Measurements from ENCODE around the gene CRYM.
"Not testable (repeated sequence)": the region's sequence is repeated elsewhere in the genome, so short reads cannot be mapped to it uniquely, and the experiment has no call there.

The CRYM gene

GRCh38 chr16:21277045-21277926 lies 804 bp downstream of the CRYM start:
- DNase-seq: no peak

DNA sequence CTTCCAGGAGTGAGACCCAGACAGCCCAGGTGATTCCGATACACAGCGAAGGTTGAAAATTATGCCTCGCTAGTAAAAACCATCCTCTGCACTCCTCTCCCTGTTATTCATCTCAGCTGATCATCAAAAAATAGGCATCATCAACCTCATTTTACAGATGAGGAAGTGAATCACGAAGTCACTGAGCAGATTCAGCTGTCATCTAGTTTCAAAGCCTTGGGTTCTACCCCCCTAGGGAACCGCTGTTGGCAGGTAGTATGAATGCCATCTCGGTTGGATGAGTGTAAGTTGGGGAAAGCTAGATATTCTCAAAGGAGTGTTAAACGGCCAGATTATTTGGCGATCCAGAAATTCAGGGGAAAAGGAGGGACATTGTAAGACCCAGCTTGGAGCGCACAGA lies 2.0 kb downstream of the CRYM start:
- DNase-seq: no peak

DNA sequence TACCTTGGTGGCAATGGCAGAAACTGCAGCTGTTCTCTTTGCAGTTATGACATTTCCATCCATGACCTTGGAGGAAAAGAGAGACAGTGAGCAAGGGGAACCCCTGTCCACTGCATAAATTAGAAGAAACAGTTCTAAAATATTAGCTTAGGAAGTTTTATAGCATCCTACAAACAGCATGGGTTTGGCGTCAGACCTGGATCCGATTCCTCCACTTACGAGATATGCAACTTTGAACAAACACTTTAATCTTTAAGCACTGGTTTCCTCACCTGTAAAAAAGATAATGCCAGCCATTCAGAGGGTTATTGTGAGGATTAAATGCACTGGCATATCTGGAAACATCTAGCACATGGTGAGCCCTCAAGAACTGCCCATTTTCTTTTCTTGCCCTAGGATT lies 2.6 kb downstream of the CRYM start:
- no peak for DNase-seq

DNA sequence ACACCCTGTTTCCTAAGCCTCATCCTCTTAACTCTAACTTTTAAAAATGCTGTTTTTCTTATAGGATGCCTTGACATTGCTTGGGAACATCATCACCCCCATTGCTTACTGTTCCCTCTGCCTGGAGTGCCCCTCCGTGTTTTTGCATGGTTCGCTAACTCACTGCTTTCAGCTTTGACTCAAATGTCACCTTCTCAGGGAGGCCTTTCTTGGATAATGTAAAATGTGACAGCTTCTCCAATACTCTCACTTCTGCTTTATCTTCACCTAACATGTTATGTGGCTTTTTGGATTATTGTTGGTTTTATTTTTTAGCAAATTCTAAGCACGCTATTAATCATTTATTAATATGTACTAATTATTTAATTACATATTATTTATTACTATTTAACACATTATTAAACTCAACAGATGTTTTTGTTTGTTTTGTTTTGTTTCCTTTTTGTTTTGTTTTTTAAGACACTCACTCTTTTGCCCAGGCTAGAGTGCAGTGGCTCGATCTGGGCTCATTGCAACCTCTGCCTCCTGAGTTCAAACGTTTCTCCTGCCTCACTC lies 3.8 kb downstream of the CRYM start:
- no peak for DNase-seq

- not testable (repeated sequence) for DNase-seq
Measured at GRCh38 chr16:21272763-21273162, 5.3 kb downstream of the CRYM start.

DNA sequence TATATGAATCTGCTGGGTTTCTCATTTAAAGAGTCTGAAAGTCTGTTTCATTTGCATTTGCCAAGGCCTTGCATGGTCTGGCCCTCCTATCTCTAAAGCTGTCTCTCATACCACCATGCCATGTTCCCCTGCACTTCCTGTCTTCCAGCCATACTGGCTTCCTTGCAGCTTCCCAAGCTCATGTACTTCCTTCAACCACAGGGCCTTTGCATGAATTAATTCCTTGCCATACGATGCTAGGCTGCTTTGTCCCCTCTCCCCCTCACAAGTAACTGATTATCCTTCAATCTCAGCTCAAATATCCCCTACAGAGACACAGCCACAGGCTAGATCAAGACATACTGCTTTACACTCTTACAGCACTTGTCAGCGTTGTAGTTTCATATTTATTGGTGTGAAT lies 5.8 kb downstream of the CRYM start:
- DNase-seq: no peak

DNA sequence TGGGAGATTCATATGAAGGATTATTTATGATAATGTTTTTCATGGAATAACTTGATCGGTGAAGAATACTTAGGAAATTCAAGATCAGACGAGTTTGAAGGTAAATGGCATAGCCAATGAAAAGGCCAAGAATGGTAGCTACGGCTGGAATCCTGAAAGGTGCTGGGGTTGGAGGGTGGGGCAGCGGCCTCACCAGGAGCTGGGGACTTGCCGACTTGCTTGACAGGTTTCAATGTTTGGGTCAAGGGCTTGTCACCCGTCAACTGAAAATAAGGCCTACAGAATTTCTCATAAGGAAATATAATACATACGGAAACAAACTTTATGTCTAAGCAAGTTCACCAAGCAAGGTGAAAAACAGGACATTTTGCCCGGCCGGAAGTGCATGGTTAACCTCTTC lies 9.9 kb downstream of the CRYM start:
- DNase-seq: no peak

DNA sequence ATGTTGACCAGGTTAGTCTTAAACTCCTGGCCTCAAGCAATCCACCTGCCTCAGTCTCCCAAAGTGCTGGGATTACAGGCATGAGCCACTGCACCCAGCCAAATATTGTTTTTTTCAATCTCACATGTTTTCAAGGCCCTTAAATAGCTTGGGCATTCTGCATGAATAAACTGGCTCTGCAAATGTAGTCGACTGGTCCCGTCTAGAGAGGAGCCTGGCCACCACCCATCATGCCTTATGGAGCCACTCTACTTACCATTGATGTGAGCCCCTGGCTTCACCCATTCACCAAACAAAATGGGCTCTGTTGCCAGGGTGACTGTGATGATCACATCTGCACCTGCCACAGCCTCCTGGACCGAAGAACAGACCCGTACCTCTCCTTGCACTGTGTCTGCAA lies 10.8 kb downstream of the CRYM start:
- DNase-seq: no peak

DNA sequence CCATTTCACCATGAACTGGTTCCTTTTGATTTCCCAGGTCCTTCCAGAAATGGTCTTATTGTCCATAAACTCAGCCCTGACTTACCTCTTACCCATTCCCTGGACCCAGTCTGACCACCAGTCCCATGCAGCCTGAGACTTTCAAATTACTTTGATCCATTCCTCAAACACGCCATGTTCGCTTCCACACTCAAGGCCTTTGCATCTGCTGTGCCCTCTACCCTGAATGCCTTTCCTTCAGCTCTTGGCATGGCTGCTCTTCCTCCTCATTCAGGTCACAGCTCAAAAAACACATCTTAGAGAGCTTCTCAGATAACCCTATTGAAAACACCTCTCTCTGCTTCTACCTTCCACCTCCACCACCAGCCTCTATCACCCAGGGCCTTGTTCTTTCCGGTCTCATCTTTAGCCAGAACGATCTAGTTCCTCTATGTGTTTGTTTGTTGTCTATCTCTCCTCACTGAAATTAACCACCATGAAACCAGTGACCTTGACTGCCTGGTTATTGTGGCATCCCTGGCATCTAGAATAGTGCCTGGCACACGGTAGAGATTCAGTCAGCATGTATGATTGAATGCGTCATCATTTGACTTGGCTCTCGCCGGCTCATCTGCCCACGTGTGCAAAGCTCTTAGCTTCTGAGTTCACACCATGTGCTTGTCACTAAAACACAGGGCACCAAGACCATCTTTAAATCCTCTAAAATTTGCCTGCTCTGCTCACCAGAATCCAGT lies 12.8 kb downstream of the CRYM start:
- DNase-seq: no peak

DNA sequence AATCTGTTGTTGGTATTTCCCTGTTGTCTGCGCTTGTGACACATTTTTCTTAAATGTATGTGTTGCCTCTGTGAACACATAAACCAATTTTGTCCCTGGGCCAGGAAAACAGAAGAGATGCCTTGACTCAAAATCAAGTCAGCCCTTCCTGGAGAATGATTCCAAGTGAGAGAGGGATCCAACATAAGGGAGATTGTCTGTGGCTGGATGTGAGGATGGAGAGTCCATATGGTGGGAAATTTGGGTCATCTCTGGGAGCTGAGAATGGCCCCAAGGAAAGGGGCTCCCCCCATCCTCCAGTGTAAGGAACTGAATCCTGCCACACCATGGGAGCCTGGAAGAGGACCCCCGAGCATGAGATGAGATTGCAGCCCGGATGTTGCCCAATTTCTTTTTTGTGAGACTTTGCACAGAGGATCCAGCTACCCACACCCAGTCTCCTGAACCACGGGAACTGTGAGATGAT lies 13.5 kb downstream of the CRYM start:
- DNase-seq: no peak

- no peak for DNase-seq
Measured at GRCh38 chr16:21263640-21264570, 14.2 kb downstream of the CRYM start.

DNA sequence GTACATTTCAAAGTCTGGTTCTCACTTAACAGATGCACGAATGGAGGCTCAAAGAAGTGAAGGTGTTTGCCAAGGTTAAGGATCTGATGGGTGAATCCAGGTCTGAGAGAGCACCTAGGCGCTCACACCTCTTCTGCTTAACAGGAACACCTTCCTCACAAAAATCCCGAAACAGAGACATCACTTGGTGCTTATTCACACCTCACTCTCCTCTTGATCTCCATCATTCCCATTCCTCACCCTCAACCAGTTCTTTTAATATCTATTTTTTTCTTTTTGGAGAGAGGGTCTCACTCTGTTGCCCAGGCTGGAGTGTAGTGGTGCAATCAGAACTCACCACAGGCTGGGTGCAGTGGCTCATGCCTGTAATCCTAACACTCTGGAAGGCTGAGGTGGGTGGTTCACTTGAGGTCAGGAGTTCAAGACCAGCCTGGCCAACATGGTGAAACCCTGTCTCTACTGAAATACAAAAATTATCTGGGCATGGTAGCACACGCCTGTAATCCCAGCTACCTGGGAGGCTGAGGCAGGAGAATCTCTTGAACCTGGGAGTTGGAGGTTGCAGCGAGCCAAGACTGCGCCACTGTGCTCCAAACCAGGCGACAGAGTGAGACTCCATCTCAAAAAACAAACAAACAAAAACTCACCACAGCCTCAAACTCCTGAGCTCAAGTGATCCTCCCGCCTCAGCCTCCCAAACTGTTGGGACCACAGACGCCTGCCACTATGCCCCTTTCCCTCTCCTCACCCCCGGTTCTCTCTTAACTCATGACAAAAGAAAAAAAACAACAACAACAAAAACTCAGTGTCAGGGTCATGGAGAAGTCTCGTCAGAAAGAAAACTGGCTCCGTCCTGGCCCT lies 15.1 kb downstream of the CRYM start:
- DNase-seq: no peak

- DNase-seq: no peak
Measured at GRCh38 chr16:21260870-21261791, 17.0 kb downstream of the CRYM start.

DNA sequence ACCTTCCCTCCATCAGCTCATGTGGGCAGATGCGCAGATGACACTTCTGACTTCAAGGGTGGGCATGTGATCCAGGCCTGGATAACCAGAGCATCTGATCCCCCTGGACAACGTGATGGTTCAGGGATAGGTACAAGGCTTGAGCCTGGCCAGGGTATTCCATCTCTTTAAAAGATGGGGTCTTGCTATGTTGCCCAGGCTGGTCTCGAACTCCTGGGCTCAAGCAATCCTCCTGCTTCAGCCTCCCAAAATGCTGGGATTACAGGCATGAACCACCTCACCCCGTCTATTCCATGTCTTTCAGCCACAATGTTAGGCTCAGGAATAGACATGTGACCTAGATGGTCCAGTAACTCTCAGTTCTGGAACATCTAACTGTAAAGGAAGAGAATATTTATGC lies 20.8 kb downstream of the CRYM start:
- DNase-seq: no peak

GRCh38 chr16:21256636-21257035 lies 21.5 kb downstream of the CRYM start:
- no peak for DNase-seq

GRCh38 chr16:21253470-21253869 lies 24.6 kb downstream of the CRYM start:
- no peak for DNase-seq

- DNase-seq: no peak
Measured at GRCh38 chr16:21250072-21250923, 27.8 kb downstream of the CRYM start.

GRCh38 chr16:21248179-21248578 lies 29.9 kb downstream of the CRYM start:
- not testable (repeated sequence) for DNase-seq

DNA sequence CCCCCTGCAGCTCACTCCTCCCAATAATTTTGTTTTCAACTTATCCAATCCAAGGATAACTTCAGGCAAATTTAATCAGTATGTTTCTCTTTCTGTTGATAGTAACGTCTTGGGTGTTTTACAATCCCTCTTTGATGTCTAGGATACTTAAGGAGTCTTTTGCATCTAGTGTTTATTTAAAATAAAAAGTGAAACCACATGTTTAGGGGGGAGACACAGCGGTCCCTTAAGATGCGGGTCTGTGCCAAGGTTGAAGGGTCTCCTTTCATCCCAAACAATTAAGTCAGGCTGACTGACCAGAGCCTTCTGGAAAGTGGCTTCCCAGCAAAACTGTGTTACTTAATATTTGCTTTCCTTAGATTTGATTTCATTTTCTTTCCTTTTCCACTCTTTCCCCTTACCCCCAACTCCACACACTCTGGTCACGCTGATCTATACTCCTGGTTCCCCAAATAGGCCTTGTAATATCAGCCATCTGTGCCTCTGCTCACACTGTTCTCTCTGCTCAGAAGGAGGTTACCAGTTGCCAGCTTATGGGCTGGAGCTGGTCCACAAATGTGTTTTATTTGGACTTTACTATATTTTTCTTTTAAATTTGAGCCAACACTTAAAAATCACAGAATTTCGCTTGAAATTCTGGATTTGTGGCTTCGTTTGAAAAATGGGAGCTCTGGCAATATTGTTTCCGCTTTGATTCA lies 33.4 kb downstream of the CRYM start:
- no peak for DNase-seq
